ENCODE measurements around the gene NACA. TPM values are rescaled to one million over a fixed set of nuclear protein-coding genes. Genes with fewer than 3 reads are reported as not detected.
A peak's percentile ranks its signal among the peaks of the same experiment; 100 is the strongest.
"Not testable (repeated sequence)": the region's sequence is repeated elsewhere in the genome, so short reads cannot be mapped to it uniquely, and the experiment has no call there.

Gene NACA
- polyA plus RNA-seq, 3 donors, result 1,057 to 2,520 (median 1,609) TPM

DNA sequence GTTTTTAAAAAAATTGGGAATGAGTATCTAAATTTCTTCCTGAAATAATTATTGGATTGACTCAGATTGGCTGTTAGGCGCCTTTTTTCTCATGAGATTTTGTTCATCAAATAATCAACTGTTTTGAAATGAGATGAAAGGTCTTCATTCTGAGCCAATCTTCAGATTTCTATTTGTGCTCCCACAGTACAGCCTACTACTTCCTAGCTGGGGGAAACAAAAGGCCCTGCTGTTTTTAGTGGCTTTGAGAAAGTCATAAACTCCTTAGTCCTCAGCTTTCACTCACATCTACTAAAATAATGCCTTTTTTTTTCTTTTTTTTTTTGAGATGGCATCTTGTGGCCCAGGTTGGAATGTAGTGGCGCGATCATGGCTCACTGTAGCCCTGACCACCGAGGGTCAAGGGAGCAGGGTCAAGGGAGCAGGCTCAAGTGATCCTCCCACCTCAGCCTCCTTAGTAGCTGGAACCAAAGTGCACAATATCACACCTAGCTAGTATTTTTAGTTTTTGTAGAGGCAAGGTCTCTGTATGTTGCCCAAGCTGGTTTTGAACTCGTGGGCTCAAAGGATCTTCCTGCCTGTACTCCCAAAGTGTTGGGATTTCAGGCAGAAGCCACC lies 15.2 kb downstream of the NACA start:
- WGBS, 3 donors, result 71 to 80% (median 76%) methylated on average over 5 of the region's 5 CpGs
- H3K27ac ChIP-seq (ENCODE audit: low read depth, low read length), result no peak overlapping the region

DNA sequence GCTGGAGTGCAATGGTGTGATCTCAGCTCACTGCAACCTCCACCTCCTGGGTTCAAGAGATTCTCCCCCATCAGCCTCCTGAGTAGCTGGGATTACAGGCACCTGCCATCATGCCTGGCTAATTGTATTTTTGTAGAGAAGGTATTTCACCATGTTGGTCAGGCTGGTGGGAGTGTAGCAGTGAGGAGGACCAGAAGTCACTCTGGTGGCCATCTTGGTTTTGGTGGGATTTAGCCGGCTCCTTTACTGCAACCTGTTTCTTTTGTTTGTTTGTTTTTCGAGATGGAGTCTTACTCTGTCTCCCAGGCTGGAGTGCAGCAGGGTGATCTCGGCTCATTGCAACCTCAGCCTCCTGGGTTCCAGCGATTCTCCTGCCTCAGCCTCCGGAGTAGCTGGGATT lies 20.6 kb downstream of the NACA start:
- H3K27ac ChIP-seq (ENCODE audit: low read depth, low read length), result not testable (repeated sequence)
- WGBS, 3 donors, result 79 to 92% (median 92%) methylated on average over 5 of the region's 5 CpGs

DNA sequence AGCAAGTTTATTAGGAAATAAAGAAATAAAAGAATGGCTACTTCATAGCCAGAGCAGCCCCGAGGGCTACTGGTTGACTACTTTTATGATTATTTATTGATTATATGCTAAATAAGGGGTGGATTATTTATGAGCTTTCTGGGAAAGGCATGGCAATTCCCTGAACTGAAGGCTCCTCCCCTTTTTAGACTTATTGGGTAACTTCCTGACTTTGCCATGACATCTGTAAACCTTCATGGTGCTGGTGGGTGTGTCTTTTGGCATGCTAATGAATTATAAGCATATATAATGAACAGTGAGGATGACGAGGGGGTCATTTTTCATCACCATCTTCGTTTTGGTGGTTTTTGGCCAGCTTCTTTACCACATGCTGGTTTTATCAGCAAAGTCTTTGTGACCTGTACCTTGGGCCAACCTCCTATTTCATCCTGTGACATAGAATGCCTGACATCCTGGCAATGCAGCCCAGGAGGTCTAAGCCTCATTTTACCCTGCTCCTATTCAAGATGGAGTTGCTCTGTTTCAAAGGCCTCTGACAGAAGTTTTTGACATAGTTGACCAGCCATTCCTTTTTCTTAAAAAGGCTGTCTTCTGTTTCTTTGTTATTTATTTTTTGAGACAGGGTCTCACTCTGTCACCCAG lies 26.0 kb downstream of the NACA start:
- H3K27ac ChIP-seq (ENCODE audit: low read depth, low read length), result no peak overlapping the region
- WGBS, 3 donors, result 65 to 82% (median 76%) methylated on average over 3 of the region's 3 CpGs

DNA sequence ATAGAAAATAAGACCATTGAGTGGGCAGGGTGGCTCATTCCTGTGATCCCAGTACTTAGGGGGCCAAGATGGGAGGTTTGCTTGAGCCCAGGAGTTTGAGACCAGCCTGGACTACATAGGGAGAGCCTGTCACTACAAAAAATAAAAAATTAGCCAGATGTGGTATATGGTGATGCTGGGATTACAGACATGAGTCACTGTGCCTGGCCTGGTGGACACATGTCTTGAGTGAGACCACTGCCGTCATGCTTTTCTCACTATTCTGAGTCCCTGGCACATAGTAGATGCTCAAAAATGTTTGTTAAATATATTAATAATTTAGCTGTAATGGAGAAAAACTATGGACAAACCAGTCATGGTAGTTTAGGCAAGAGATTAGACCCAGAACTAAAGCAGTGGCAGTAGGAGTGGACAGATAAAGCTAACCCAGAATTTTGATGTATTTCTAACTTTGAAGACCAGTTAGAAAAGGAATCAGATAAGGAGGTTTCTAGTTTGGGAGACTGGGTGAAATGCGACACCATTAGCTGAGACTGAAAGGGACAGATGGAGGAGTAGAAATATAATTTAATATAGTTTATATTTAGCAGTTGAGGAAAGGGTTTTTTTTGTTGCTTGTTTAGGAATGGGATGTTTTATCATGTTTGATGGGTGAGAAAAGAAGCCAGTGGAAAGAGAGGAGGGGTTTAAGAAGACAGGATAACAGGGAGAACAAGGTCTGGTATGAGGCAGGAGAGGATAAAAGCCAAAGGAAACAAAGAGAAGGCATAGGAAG lies 29.6 kb downstream of the NACA start:
- 72 to 80% (median 76%) methylated on average over 2 of the region's 2 CpGs for WGBS, 3 donors
- H3K27ac ChIP-seq (ENCODE audit: low read depth, low read length), result no peak overlapping the region

DNA sequence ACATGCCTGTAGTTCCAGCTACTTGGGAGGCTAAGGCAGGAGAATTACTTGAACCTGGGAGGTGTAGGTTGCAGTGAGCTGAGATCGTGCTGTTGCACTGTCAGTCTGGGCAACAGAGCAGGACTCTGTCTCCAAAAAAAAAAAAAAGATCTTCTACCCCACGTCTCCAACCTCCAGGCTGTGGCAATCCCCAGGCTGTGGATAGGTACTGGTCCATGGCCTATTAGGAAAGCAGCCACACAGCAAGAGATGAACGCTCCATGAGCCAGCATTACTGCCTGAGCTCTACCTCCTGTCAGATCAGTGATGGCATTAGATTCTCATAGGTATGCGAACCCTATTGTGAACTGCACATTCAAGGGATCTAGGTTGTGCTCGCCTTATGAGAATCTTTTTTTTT lies 30.9 kb downstream of the NACA start:
- H3K27ac ChIP-seq (ENCODE audit: low read depth, low read length), result no peak overlapping the region
- 80 to 88% (median 84%) methylated on average over 5 of the region's 5 CpGs for WGBS, 3 donors

DNA sequence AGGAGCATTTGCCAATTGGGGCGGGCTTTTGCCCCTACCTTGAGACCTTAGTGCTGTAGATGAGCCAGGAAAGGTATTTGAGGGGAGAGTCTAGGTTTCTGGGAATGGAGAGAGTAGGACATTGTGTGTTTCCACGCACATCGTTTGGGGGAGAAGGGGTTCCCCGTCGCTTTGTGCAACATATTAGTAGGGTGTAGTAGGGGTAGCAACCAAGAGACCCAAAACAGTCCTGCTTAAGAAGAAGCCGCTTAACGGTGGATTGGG lies 36.3 kb downstream of the NACA start:
- WGBS, 3 donors, result 1 to 2% (median 2%) methylated on average over 7 of the region's 7 CpGs
- H3K27ac ChIP-seq (ENCODE audit: low read depth, low read length), result peak overlapping the region; percentile 78

DNA sequence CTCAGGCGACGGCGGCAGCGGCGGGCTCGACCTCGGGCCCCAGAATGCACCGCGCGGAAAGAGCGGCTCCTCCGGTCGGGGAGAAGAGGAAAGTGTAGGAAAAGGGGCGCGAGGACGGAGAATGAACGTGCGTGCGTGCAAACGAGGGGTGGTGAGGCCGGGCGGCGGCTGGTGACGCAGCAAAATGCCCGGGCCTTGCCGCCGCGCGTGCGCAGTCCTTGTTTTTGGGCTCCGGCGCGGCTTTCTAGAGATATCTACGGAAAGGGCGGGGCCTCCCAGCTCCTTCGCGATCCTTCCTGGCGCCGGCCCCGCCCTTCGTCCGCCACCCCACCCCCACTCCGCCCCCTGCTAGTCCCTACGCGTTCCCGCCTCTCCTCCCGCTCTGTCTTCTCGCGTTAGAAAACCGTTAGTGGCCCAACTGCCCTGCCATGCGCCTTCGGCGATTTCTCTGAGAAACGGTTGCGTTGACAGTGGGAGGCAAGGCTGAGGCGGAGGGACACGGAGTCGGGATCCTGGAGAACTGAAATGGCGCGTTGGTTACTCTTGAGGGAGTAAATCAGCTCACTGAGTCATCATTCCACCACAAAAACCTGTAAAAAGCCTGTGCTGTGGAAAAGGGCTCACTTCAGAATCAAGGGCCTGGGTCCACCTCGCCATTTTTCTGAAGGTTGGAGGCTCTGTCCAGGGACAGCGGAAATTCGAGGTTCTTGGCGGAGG lies 36.8 kb downstream of the NACA start, which contains the start of gene PTGES3:
PTGES3 (minus strand) TSS at position 156 of the 717 bp plus-strand sequence. CDS start 285 bp downstream, outside the sequence.
- WGBS, 3 donors, result 0 to 1% (median 1%) methylated on average over 55 to 64 of the region's 64 CpGs
- H3K27ac ChIP-seq (ENCODE audit: low read depth, low read length), result peak within 1 kb of the TSS; percentile 78

DNA sequence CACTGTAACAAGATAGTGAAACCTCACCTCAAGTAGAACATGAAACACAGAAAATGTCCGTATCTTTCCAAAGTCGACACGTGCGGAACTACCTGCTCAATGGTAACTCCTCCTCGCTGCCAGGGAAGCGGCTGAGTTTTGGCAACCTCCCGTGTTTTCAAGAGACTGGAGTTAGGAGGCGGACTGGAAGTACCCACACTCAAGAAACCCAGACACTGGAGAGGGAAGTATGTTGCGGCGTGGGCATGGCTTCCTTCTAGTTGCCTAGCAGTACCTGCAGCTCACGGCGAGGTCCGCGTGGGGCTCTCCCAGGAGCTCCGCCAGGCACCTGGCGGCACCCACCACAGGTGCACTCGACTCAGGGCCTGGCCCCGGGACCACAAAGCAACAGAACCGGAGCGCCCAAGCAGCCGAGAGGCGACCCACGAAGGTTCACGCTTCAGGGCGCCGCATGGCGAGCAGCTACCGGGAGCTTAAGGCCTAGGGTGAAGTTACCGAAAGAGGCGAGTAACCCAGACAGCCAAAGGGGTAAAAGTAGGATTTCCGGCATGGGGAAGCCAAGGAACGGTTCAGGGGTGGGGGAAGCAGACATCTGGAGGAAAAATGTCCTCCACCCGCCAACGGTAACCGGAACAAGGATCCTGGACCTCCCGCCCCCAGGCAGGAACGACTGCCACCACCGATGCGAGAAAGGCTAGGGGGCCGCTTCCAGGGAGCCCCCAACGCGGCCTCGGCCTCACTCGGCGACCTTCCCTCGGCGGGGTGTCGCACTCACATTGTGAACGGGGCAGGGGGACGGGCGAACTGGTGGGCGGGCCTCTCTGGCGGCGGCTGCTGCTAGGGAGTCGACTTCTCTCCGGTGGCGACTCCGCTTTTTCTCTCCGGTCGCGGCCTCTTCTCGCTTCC lies 37.6 kb downstream of the NACA start:
- peak overlapping the region; percentile 57 for H3K27ac ChIP-seq (ENCODE audit: low read depth, low read length)
- 0% methylated on average over 62 of the region's 62 CpGs for WGBS, 3 donors

DNA sequence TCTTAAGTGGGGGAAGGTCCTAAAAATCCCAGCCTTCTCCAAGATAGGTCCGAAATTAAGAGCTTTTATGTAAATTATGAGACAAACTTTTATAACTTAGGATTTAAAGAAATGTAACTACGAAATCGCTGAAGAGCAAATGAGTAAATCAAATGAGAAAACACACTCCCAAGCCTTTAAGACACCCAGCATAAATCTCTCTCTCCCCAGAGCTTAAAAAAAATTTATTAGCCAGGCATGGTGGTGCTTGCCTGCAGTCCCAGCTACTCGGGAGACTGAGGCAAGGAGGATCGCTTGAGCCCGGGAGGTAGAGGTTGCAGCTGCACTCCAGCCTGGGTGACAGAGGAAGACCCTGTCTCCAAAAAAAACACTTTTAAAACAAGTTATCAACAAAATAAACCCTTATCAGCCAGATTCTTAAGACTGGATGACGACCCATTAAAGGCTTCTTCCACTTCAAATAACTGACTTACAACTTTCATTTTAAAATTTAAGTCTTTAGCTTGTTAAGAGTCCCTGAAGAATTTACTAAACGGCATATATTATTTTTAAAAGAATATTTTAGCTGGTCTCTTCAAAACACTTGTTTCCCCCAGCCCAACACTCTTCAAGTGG lies 40.2 kb downstream of the NACA start:
- WGBS, 3 donors, result 14 to 39% (median 25%) methylated on average over 8 of the region's 8 CpGs
- H3K27ac ChIP-seq (ENCODE audit: low read depth, low read length), result no peak overlapping the region

DNA sequence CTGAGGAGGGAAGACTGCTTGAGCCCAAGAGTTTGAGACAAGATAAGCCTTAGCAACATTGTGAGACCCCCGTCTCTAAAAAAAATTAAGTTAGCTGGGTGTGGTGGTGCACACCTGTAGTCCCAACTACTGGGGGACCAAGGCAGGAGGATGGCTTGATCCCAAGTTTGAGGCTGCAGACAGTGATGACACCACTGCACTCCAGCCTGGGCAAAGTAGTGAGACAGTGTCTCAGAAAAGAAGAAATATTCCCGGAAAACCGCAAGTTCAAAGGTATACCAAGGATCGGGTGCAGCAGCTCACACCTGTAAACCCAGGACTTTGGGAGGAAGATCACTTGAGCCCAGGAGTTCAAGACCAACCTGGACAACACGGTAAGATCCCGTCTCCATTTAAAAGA lies 42.8 kb downstream of the NACA start:
- WGBS, 3 donors, result 84 to 93% (median 89%) methylated on average over 6 of the region's 6 CpGs
- H3K27ac ChIP-seq (ENCODE audit: low read depth, low read length), result no peak overlapping the region

DNA sequence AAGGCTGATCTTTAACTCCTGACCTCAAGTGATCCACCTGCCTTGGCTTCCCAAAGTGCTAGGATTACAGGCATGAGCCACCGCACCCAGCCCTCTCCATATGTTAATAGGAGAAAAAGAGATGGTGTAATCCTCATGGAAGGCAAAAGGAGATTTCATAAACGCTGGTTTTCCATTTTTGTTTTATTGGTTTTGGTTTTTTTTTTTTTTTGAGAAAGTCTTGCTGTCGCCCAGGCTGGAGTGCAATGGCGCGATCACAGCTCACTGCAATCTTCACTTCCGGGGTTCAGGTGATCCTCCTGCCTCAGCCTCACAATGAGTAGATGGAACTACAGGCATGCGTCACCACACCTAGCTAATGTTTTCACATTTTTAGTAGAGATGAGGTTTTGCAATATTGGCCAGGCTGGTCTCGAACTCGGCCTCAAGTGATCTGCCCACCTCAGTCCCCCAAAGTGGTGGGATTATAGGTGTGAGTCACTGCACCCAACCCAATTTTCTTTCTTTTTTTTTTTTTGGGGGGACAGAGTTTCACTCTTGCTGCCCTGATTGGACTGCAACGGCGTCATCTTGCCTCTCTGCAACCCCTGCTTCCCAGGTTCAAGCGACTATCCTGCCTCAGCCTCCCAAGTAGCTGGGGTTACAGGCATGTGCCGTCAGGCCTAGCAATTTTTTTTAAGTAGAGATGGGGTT lies 45.1 kb downstream of the NACA start:
- H3K27ac ChIP-seq (ENCODE audit: low read depth, low read length), result no peak overlapping the region
- WGBS, 3 donors, result 84 to 93% (median 88%) methylated on average over 13 of the region's 13 CpGs

DNA sequence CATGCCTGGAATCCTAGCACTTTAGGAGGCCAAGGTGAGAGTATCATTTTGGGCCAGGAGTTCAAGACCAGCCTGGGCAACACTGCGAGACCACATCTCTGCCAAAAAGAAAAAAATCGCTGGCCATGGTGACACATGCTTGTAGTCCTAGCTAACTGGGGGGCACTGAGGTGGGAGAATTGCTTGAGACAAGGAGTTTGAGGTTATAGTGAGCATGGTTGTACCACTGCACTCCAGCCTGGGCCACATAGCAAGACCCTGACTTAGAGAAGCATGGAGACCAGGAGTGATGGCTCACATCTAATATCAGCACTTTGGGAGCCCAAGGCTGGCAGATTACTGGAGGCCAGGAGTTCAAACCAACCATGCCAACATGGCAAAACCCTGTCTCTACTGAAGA lies 46.2 kb downstream of the NACA start:
- H3K27ac ChIP-seq (ENCODE audit: low read depth, low read length), result no peak overlapping the region
- WGBS, 3 donors, result 94 to 97% (median 97%) methylated on average over 2 of the region's 2 CpGs

DNA sequence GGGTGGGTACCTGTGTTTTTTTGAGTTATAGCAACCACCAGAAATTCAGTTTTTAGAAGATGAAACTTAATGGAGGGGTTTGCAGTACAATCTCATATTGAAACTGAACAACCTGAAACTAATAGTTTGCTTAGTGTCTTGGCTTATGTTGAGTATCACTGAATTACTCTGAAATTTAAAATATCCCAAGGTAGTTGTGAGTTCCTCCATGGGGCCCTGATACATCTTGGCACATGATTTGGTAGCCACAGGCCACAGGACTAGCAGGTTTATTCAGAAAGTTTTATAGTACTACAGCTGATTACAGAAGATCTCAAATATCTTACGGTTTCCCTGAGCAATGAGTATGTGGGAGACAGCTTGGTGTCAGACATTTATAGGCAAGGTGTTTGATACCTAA lies 47.4 kb downstream of the NACA start:
- 71 to 83% (median 79%) methylated on average over 1 of the region's 1 CpG for WGBS, 3 donors
- H3K27ac ChIP-seq (ENCODE audit: low read depth, low read length), result no peak overlapping the region

DNA sequence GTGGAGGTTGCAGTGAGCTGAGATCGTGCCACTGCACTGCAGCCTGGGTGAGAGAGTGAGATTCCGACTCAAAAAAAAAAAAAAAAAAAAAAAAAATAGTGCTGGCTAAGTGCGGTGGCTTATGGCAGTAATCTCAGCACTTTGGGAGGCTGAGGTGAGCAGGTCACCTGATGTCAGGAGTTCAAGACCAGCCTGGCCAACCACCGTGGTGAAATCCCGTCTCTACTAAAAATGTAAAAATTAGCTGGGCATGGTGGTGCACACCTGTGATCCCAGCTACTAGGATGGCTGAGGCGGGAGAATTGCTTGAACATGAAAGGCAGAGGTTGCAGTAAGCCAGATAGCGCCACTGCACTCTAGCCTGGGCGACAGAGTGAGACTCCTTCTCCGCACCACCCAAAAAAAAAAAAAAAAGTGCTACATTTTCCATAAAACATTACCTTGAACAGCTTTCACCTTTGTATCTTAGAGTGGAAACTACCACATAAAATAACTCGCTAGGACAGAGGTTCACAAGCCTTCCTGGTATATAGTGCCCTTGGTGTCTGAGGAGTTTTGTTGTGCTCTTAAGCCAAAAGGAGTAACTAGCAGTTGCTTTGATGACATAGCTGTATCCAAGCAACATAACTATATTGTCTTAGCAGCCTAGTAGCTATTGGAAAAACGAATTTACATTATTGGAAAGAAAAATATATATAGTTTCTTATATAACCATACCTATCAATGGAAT lies 48.1 kb downstream of the NACA start:
- WGBS, 3 donors, result 80 to 87% (median 84%) methylated on average over 11 of the region's 11 CpGs
- no peak overlapping the region for H3K27ac ChIP-seq (ENCODE audit: low read depth, low read length)

DNA sequence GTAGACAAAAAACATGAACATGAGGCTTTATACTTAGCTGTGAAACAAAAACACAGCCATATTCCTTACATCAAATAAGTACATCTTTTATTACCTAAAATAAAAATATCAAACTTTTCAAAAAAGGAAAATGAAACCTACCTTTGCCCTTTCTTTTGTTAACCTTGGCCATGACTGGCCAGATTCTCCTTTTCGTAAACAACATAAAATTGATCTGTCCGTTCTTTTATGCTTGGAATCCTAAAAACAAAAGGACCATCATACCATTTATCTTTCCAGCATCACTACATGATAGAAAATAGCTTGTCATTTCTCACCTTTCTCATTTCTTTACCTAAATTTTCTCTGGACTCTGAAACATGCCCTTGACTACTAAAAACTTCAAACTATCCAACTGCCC lies 53.5 kb downstream of the NACA start:
- no peak overlapping the region for H3K27ac ChIP-seq (ENCODE audit: low read depth, low read length)
- WGBS, 3 donors, result 43 to 95% (median 89%) methylated on average over 2 of the region's 2 CpGs

DNA sequence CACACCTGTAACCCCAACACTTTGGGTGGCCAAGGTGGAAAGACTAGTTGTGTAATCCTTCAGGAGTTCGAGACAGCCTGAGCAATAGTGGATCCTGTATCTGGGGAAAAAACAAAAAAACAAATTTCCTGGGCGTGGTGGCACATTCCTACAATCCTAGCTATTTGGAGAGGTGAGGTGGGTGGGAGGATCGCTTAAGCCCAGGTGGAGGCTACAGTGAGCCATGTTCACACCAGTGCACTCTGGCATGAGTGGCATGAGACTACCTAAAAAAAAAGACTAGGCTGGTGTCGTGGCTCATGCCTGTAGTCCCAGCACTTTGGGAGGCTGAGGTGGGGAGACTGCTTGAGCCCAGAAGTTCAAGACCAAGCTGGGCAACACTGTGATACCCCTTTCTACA lies 54.3 kb downstream of the NACA start:
- H3K27ac ChIP-seq (ENCODE audit: low read depth, low read length), result no peak overlapping the region
- WGBS, 3 donors, result 82 to 89% (median 85%) methylated on average over 4 of the region's 4 CpGs

DNA sequence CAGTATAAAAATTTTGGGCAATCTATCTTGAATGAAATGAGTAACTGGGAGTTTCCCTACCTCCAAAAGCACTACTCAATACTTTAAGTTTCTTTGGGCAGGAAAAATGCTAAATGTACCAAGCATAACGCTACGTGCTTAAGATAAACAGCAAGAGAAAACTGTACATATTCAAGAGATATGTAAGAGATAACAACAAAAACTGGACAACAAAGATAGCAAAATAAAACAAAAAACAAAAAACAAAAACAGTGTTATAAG lies 57.0 kb downstream of the NACA start:
- no peak overlapping the region for H3K27ac ChIP-seq (ENCODE audit: low read depth, low read length)
- 64 to 90% (median 88%) methylated on average over 2 of the region's 2 CpGs for WGBS, 3 donors
